RPMI8226 (cell line): ENCODE data around the gene ASXL2.
"Not testable (repeated sequence)": the region's sequence is repeated elsewhere in the genome, so short reads cannot be mapped to it uniquely, and the experiment has no call there.

ENCODE experiments used
- DNase-seq: peaks from one replicate; pipeline ENCODE4 v3.0.0-alpha.2; 2015

The ASXL2 gene

GRCh38 chr2:25878361-25879132 lies at the start of gene ASXL2:
Gene ASXL2 (minus strand): TSS chr2:25878487. CDS start chr2:25878222, 265 bp downstream.
- DNase-seq: peak; percentile 98

GRCh38 chr2:25926984-25927756 lies 48.9 kb upstream of the ASXL2 start:
- no peak for DNase-seq

GRCh38 chr2:25922501-25922900 lies 44.2 kb upstream of the ASXL2 start:
- DNase-seq: no peak

- DNase-seq: no peak
Measured at GRCh38 chr2:25920786-25921415, 42.6 kb upstream of the ASXL2 start.

GRCh38 chr2:25920336-25920735 lies 42.0 kb upstream of the ASXL2 start:
- no peak for DNase-seq

GRCh38 chr2:25917832-25918231 lies 39.5 kb upstream of the ASXL2 start:
- no peak for DNase-seq

GRCh38 chr2:25917411-25917810 lies 39.1 kb upstream of the ASXL2 start:
- not testable (repeated sequence) for DNase-seq

GRCh38 chr2:25915944-25916772 lies 37.9 kb upstream of the ASXL2 start:
- not testable (repeated sequence) for DNase-seq

- DNase-seq: not testable (repeated sequence)
Measured at GRCh38 chr2:25915411-25915810, 37.1 kb upstream of the ASXL2 start.

- DNase-seq: not testable (repeated sequence)
Measured at GRCh38 chr2:25913696-25913973, 35.3 kb upstream of the ASXL2 start.

- DNase-seq: no peak
Measured at GRCh38 chr2:25912851-25913695, 34.8 kb upstream of the ASXL2 start.

- DNase-seq: not testable (repeated sequence)
Measured at GRCh38 chr2:25909574-25909973, 31.3 kb upstream of the ASXL2 start.

GRCh38 chr2:25905126-25905525 lies 26.8 kb upstream of the ASXL2 start:
- no peak for DNase-seq

- DNase-seq: no peak
Measured at GRCh38 chr2:25903216-25903776, 25.0 kb upstream of the ASXL2 start.

GRCh38 chr2:25899404-25899970 lies 21.2 kb upstream of the ASXL2 start:
- no peak for DNase-seq

GRCh38 chr2:25897506-25897905 lies 19.2 kb upstream of the ASXL2 start:
- DNase-seq: peak; percentile 4

- not testable (repeated sequence) for DNase-seq
Measured at GRCh38 chr2:25896308-25896707, 18.0 kb upstream of the ASXL2 start.

- no peak for DNase-seq
Measured at GRCh38 chr2:25895610-25896009, 17.3 kb upstream of the ASXL2 start.

GRCh38 chr2:25895018-25895417 lies 16.7 kb upstream of the ASXL2 start:
- DNase-seq: no peak

- peak; percentile 30 for DNase-seq
Measured at GRCh38 chr2:25894135-25894830, 16.0 kb upstream of the ASXL2 start.

- DNase-seq: no peak
Measured at GRCh38 chr2:25891672-25892071, 13.4 kb upstream of the ASXL2 start.
